Activated naive CD8-positive, alpha-beta T cell treated with anti-CD3 and anti-CD28 coated beads, Interleukin-2, amount 50 U/mL, for 24 hours (primary cell): Measurements from ENCODE around the gene SLC15A2.

Experiments
- ATAC-seq: fragments of 150-1000 bp; cut with Tn5 transposase; one replicate; pipeline ENCODE4 v1.10.0; 2021
- DNase-seq: peaks from one replicate; pipeline ENCODE4 v3.0.0; 2021
- H3K27ac Mint-ChIP-seq: one replicate; pipeline ENCODE4 v1.8.0; 2021; ENCODE audit warnings: mild to moderate bottlenecking, mixed read lengths
- H3K27me3 Mint-ChIP-seq: one replicate; pipeline ENCODE4 v1.8.0; 2021; ENCODE audit warnings: mixed read lengths
- H3K36me3 Mint-ChIP-seq: one replicate; pipeline ENCODE4 v1.8.0; 2021; ENCODE audit warnings: low read depth, mixed read lengths
- H3K4me1 Mint-ChIP-seq: one replicate; pipeline ENCODE4 v1.8.0; 2021; ENCODE audit warnings: mixed read lengths
- H3K4me3 Mint-ChIP-seq: one replicate; pipeline ENCODE4 v1.8.0; 2021; ENCODE audit warnings: mild to moderate bottlenecking, moderate library complexity, mixed read lengths
- H3K9me3 Mint-ChIP-seq: one replicate; pipeline ENCODE4 v1.8.0; 2021; ENCODE audit warnings: mixed read lengths

Gene SLC15A2

GRCh38 chr3:121956363-121956762, 62.2 kb downstream of the SLC15A2 start:
- Mint-ChIP-seq H3K9me3 (peaks cover 11% of the 10 kb centered on the region), H3K27ac (no peak overlapping the region), H3K4me1 (no peaks in the 10 kb centered on the region), H3K27me3 (no peaks in the 10 kb centered on the region), H3K4me3 (no peak overlapping the region), H3K36me3 (peaks cover 2% of the 10 kb centered on the region)
- DNase-seq (no peak), ATAC-seq (no peak)

GRCh38 chr3:121957674-121958415, 63.6 kb downstream of the SLC15A2 start:
- Mint-ChIP-seq H3K36me3 (no peaks in the 10 kb centered on the region), H3K27me3 (peaks cover 2% of the 10 kb centered on the region), H3K4me3 (no peak overlapping the region), H3K9me3 (no peaks in the 10 kb centered on the region), H3K4me1 (no peaks in the 10 kb centered on the region), H3K27ac (no peak overlapping the region)
- ATAC-seq, result no peak
- DNase-seq, result no peak

GRCh38 chr3:121958801-121959200, 64.6 kb downstream of the SLC15A2 start:
- no peaks in the 10 kb centered on the region for H3K4me1 Mint-ChIP-seq
- ATAC-seq (no peak), DNase-seq (no peak)
- H3K27me3 Mint-ChIP-seq, result peaks cover 2% of the 10 kb centered on the region
- H3K27ac Mint-ChIP-seq, result no peak overlapping the region
- no peaks in the 10 kb centered on the region for H3K36me3 Mint-ChIP-seq
- H3K4me3 Mint-ChIP-seq, result no peak overlapping the region
- no peaks in the 10 kb centered on the region for H3K9me3 Mint-ChIP-seq

GRCh38 chr3:121961283-121961682, 67.1 kb downstream of the SLC15A2 start:
- Mint-ChIP-seq H3K27me3 (peaks cover 5% of the 10 kb centered on the region), H3K9me3 (no peaks in the 10 kb centered on the region), H3K27ac (no peak overlapping the region), H3K4me3 (no peak overlapping the region), H3K4me1 (no peaks in the 10 kb centered on the region), H3K36me3 (no peaks in the 10 kb centered on the region)
- ATAC-seq (no peak), DNase-seq (no peak)

GRCh38 chr3:121962443-121962842, 68.2 kb downstream of the SLC15A2 start:
- Mint-ChIP-seq H3K27ac (no peak overlapping the region), H3K4me1 (no peaks in the 10 kb centered on the region), H3K9me3 (no peaks in the 10 kb centered on the region), H3K36me3 (no peaks in the 10 kb centered on the region), H3K4me3 (no peak overlapping the region), H3K27me3 (peaks cover 7% of the 10 kb centered on the region)
- ATAC-seq (no peak), DNase-seq (no peak)

- Mint-ChIP-seq H3K9me3 (no peaks in the 10 kb centered on the region), H3K27ac (no peak overlapping the region), H3K4me3 (no peak overlapping the region), H3K36me3 (no peaks in the 10 kb centered on the region), H3K4me1 (no peaks in the 10 kb centered on the region), H3K27me3 (peaks cover 7% of the 10 kb centered on the region)
- DNase-seq, result no peak
- no peak for ATAC-seq
Measured at GRCh38 chr3:121963608-121964007, 69.4 kb downstream of the SLC15A2 start.

- Mint-ChIP-seq H3K9me3 (no peaks in the 10 kb centered on the region), H3K36me3 (no peaks in the 10 kb centered on the region), H3K4me1 (peaks cover 8% of the 10 kb centered on the region), H3K4me3 (no peak overlapping the region), H3K27me3 (peaks cover 4% of the 10 kb centered on the region), H3K27ac (no peak overlapping the region)
- peak; percentile 73 for ATAC-seq
- DNase-seq, result no peak
Measured at GRCh38 chr3:121969631-121970030, 75.4 kb downstream of the SLC15A2 start.

GRCh38 chr3:121970047-121970446, 75.8 kb downstream of the SLC15A2 start:
- peaks cover 2% of the 10 kb centered on the region for H3K27me3 Mint-ChIP-seq
- no peak for ATAC-seq
- H3K27ac Mint-ChIP-seq, result no peak overlapping the region
- no peaks in the 10 kb centered on the region for H3K36me3 Mint-ChIP-seq
- no peaks in the 10 kb centered on the region for H3K9me3 Mint-ChIP-seq
- no peak overlapping the region for H3K4me3 Mint-ChIP-seq
- peaks cover 8% of the 10 kb centered on the region for H3K4me1 Mint-ChIP-seq
- no peak for DNase-seq

GRCh38 chr3:121974601-121975111, 80.5 kb downstream of the SLC15A2 start:
- H3K27me3 Mint-ChIP-seq, result no peaks in the 10 kb centered on the region
- H3K4me1 Mint-ChIP-seq, result peaks cover 5% of the 10 kb centered on the region
- no peak overlapping the region for H3K27ac Mint-ChIP-seq
- peaks cover 5% of the 10 kb centered on the region for H3K9me3 Mint-ChIP-seq
- H3K36me3 Mint-ChIP-seq, result peaks cover 2% of the 10 kb centered on the region
- H3K4me3 Mint-ChIP-seq, result no peak overlapping the region
- ATAC-seq (no peak), DNase-seq (no peak)

GRCh38 chr3:121975702-121976302, 81.6 kb downstream of the SLC15A2 start:
- H3K27ac Mint-ChIP-seq, result no peak overlapping the region
- H3K4me3 Mint-ChIP-seq, result no peak overlapping the region
- DNase-seq (no peak), ATAC-seq (no peak)
- peaks cover 5% of the 10 kb centered on the region for H3K9me3 Mint-ChIP-seq
- no peaks in the 10 kb centered on the region for H3K27me3 Mint-ChIP-seq
- peaks cover 2% of the 10 kb centered on the region for H3K36me3 Mint-ChIP-seq
- H3K4me1 Mint-ChIP-seq, result peaks cover 4% of the 10 kb centered on the region

GRCh38 chr3:121976727-121977126, 82.5 kb downstream of the SLC15A2 start:
- no peak overlapping the region for H3K27ac Mint-ChIP-seq
- H3K4me3 Mint-ChIP-seq, result no peak overlapping the region

GRCh38 chr3:121979246-121979645, 85.0 kb downstream of the SLC15A2 start:
- H3K4me1 Mint-ChIP-seq, result peaks cover 8% of the 10 kb centered on the region
- H3K4me3 Mint-ChIP-seq, result no peak overlapping the region
- H3K9me3 Mint-ChIP-seq, result peaks cover 17% of the 10 kb centered on the region
- peaks cover 4% of the 10 kb centered on the region for H3K27me3 Mint-ChIP-seq
- no peak overlapping the region for H3K27ac Mint-ChIP-seq
- peaks cover 2% of the 10 kb centered on the region for H3K36me3 Mint-ChIP-seq
- ATAC-seq, result no peak
- no peak for DNase-seq

More at GRCh38 chr3:121976727-121977126, 82.5 kb downstream of the SLC15A2 start:
- Mint-ChIP-seq H3K4me1 (peaks cover 8% of the 10 kb centered on the region), H3K9me3 (peaks cover 5% of the 10 kb centered on the region), H3K36me3 (peaks cover 2% of the 10 kb centered on the region), H3K27me3 (peaks cover 4% of the 10 kb centered on the region)
- no peak for ATAC-seq
- DNase-seq, result no peak

- DNase-seq (no peak), ATAC-seq (no peak)
- Mint-ChIP-seq H3K9me3 (peaks cover 23% of the 10 kb centered on the region), H3K27ac (no peak overlapping the region), H3K36me3 (peaks cover 2% of the 10 kb centered on the region), H3K4me3 (no peak overlapping the region), H3K27me3 (peaks cover 4% of the 10 kb centered on the region), H3K4me1 (peaks cover 8% of the 10 kb centered on the region)
Measured at GRCh38 chr3:121979734-121980449, 85.7 kb downstream of the SLC15A2 start.

GRCh38 chr3:121980450-121980796, 86.2 kb downstream of the SLC15A2 start:
- peaks cover 5% of the 10 kb centered on the region for H3K36me3 Mint-ChIP-seq

GRCh38 chr3:121981473-121981872, 87.3 kb downstream of the SLC15A2 start:
- DNase-seq (no peak), ATAC-seq (no peak)
- no peak overlapping the region for H3K27ac Mint-ChIP-seq
- H3K27me3 Mint-ChIP-seq, result peaks cover 4% of the 10 kb centered on the region
- peaks cover 28% of the 10 kb centered on the region for H3K9me3 Mint-ChIP-seq
- H3K36me3 Mint-ChIP-seq, result peaks cover 5% of the 10 kb centered on the region
- peaks cover 8% of the 10 kb centered on the region for H3K4me1 Mint-ChIP-seq
- no peak overlapping the region for H3K4me3 Mint-ChIP-seq

More at GRCh38 chr3:121980450-121980796, 86.2 kb downstream of the SLC15A2 start:
- H3K9me3 Mint-ChIP-seq, result peaks cover 28% of the 10 kb centered on the region
- no peak overlapping the region for H3K4me3 Mint-ChIP-seq
- ATAC-seq (no peak), DNase-seq (no peak)
- H3K27ac Mint-ChIP-seq, result no peak overlapping the region
- peaks cover 8% of the 10 kb centered on the region for H3K4me1 Mint-ChIP-seq
- peaks cover 4% of the 10 kb centered on the region for H3K27me3 Mint-ChIP-seq
